Loucy (cell line): ENCODE results near the gene ZNF536.
A peak's percentile ranks its signal among the peaks of the same experiment; 100 is the strongest.

Experiments used
- EZH2phosphoT487 ChIP-seq: fragments of 200-600 bp; IDR thresholded peaks from 2 replicates; pipeline ENCODE4 v1.6.1; 2018; ENCODE audit warnings: antibody characterized with exemption, mild to moderate bottlenecking, moderate library complexity, borderline replicate concordance
- TF ChIP-seq, protein P1 (sequence below): fragments of 200-600 bp; sonication (generic); conservative IDR thresholded peaks from 2 replicates; pipeline ENCODE4 v1.5.1; 2014; ENCODE audit warnings: mild to moderate bottlenecking, antibody characterized with exemption, low read length

DNA sequence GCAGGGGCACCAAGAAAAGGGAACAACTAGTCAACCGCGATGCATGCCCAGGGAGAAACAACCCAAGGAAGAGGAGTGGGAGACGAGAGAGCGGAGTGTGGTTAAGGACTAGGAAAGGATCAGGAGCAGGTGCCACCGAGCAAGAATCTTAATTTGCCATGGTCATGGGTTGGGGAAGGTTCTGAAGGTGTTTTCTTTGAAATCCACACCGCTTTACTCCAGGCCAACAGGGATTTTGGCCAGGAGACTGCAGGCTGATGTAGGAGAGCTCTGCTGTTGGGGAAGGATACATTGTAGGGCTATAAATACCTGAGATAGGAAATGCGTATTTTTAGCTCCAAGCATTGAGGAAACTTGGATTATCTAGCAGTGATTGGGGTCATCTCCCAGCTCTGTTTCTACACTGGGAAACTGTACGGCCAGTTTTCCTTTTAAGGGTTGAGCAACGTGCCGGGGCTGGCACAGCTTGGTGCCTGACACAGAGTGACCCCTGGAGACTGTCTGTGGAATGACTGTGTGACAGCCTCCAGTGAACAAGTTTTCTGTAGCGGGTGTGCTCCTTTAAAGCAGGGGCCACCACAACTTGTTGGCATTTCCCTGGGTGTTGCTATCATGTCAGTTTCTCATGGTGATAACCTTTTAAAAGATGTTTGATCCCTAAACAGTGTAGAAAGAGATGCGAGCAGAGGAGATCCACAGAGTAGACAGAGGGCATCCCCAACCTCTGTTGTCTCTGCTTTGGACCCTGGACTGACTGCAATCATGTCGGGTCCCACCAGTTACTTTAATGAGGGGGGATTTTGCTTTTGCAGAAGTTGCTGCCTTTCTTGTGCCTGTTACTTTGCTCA is 34.3 kb downstream of the ZNF536 start:
- TF ChIP-seq, protein P1, sequence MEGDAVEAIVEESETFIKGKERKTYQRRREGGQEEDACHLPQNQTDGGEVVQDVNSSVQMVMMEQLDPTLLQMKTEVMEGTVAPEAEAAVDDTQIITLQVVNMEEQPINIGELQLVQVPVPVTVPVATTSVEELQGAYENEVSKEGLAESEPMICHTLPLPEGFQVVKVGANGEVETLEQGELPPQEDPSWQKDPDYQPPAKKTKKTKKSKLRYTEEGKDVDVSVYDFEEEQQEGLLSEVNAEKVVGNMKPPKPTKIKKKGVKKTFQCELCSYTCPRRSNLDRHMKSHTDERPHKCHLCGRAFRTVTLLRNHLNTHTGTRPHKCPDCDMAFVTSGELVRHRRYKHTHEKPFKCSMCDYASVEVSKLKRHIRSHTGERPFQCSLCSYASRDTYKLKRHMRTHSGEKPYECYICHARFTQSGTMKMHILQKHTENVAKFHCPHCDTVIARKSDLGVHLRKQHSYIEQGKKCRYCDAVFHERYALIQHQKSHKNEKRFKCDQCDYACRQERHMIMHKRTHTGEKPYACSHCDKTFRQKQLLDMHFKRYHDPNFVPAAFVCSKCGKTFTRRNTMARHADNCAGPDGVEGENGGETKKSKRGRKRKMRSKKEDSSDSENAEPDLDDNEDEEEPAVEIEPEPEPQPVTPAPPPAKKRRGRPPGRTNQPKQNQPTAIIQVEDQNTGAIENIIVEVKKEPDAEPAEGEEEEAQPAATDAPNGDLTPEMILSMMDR, result peak; percentile 86
- TF ChIP-seq EZH2phosphoT487, result no peak
